Fibroblast of skin of scalp (primary cell): ENCODE results near the gene DENND5A. TPM values are rescaled to one million over a fixed set of nuclear protein-coding genes. Genes with fewer than 3 reads are reported as not detected.

ENCODE experiments used
- DNase-seq: peaks from one replicate; pipeline ENCODE4 v3.0.0-alpha.2; 2013
- polyA plus RNA-seq, 2 experiments: library from polyadenylated mRNA; unstranded; fragments of 120-200 nt; gene quantifications; one replicate each; pipeline ENCODE4 v1.2.1, GENCODE V29; 2013; ENCODE audit not compliant: insufficient read length in 2 of 2

DENND5A gene
- 133 TPM for polyA plus RNA-seq (2013, experiment 1 of 2; ENCODE audit: insufficient read length)
- 125 TPM for polyA plus RNA-seq (2013, experiment 2 of 2; ENCODE audit: insufficient read length)

DNA sequence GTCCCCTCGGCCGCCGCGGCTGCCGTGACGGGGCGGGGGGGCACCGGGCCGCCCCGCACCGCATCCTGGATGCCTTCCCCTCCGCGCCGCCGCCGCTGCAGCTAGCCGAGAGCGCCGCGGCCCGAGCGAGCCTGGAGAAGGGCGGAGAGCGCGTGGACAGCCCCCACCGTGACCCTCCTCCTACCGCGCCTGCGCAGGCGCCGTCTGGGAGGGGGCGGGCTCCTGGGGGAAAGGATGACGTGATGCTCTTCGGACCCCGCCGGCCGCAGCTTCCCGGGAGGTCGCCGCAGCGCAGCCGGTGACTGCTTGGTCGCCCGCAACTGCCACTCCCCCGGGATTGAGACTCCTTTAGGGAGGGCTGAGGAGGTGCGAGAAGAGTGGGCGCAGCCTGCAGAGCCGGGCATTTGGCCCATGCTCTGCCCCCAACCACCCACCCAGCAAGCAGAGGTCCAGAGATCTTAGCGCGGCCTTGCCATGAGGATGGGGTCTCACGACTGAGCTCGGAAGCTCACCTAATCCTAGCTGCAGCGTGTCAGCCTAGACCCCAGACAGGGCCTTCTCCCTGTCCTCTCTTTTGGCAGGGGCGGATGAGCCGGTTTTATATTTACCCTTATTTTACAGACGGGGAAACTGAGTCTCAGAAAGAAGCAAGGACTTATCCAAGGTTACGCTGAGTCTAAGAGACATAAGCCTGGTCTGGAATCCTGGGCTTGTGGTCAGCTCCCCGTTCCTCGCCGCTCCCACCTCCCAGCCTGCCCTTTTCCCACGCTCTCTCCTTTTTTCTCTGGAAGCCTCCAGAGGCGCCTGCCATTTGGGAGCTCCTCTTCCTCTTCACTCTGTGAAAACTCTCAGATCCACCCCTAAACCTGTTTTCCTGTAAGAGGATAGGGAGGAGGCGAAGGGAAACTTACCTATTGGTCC, at the start of gene DENND5A:
TSS of gene DENND5A (minus strand) at position 140 of the 921 bp plus-strand sequence. CDS start 281 bp downstream, outside the sequence.
- peak; percentile 92 for DNase-seq

DNA sequence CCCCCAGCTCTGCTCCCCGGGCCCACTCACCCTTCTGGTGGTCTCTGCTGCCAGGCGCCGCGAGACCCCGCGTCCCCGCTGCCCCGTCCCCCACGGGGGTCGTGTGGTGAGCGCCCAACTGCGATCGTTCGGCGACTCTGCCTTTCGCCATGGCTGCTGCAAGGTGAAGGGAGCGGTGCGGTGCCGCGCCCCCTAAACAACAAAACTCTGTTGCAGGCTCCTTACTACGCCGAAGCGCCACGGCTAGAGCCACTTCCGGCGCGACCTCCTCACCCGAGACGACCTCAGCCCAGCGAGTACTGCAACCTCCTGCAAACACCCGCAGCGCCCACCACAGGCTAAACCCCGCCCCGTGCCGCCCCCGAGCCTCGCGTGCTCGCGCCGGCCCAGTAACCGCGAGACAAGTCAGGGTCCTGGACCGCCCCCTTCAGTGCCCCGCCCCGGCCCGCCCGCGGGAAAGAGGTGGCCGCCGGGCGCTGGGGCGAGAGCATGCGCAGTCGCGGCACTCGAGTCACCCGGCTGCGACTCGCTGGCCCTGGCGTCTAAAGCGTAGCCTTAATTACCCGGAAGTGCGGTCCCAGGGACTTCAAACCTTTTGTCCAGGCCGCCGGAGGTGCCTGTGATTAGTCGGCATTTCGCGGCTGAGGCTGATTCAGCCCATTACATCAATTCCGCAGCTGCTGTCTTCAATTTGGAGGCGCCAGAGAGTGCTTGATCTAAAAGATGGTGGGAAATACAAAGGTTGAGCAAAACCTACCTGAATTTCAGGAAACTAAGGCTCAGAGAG, 49.3 kb upstream of the DENND5A start, which contains the start of gene TMEM41B:
TSS of gene TMEM41B (minus strand) at position 303 of the 787 bp plus-strand sequence. CDS start at position 151, 152 bp downstream.
- DNase-seq: peak; percentile 99

DNA sequence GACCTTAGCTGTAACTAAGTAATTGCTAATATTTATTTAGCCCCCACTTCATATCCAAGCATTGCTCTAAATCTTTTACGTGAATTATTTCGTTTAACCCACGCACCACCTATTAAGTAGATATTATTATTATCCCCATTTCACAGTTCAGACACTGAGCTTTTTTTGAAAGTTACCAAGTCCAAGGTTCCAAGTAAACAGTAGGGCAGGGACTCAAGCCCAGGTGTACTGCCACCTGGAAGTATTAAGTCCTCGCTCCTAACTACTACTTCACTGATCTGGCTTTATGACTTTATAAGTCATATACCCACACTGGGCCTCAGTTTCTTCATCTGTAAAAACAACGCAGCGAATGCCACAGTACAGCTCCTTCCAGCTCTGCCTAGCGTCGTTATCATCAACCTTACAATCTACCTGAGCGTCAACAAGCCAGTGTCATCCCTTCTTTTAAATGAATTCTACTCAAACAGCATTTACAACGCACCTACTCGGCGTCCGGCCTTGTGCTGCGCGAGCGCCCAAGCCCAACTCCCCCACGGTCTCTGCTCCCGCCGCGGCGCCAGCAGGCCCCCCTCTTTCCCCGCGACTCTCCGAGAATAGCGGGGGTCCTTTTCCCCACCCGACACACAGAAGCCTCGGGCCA, 48.6 kb upstream of the DENND5A start:
- peak; percentile 9 for DNase-seq

- DNase-seq: no peak
Observed at GRCh38 chr11:9310485-9311090, 45.4 kb upstream of the DENND5A start.

- no peak for DNase-seq
Observed at GRCh38 chr11:9304178-9304577, 39.0 kb upstream of the DENND5A start.

- DNase-seq: no peak
Observed at GRCh38 chr11:9302448-9302847, 37.3 kb upstream of the DENND5A start.

DNA sequence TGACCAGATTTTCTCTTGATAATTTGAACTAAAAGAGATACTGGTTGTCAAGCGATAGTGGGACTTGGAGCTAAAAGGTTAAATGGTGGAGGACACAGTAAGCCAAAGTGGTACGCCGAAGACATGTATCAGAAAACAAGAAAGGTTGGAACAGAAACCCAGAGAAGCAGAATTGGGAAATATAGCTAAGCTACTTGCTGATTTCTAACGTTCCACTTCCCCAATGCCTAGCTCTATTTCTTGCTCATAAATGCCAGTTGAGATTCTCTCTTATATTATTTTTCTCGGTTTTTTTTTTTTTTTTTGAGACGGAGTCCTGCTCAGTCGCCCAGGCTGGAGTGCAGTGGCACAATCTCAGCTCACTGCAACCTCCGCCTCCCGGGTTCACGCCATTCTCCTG, 36.6 kb upstream of the DENND5A start:
- no peak for DNase-seq

GRCh38 chr11:9293646-9294045, 28.5 kb upstream of the DENND5A start:
- DNase-seq: no peak

DNA sequence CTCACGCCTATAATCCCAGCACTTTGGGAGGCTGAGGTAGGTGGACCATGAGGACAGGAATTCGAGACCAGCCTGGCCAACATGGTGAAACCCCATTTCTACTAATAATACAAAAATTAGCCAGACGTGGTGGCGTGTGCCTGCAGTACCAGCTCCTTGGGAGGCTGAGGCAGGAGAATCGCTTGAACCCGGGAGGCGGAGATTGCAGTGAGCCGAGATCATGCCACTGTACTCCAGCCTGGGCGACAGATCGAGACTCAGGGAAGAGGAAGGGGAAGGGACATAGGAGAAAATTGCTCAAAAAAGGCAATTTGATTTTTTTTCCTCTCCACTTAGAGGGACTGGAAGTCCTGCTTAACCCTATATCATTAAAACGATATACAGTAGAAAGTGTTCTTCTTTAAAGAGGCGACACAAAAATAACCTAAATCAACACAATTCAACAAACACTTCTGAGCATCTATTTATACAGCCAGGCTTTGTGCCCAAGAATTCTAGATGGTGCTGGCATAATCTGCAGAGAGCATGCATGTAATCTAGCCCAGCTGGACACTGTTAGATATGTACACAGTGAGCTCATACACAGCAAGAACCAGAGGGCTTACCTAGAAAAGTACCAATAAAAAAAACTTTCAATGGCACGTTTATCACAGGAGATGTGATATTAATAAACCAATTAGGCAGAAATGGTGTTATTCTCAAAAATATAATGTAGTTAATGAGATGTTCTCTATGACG, 20.9 kb upstream of the DENND5A start:
- DNase-seq: no peak

- DNase-seq: peak; percentile 85
Observed at GRCh38 chr11:9280655-9281301, 15.6 kb upstream of the DENND5A start.

GRCh38 chr11:9277176-9277575, 12.0 kb upstream of the DENND5A start:
- DNase-seq: no peak

DNA sequence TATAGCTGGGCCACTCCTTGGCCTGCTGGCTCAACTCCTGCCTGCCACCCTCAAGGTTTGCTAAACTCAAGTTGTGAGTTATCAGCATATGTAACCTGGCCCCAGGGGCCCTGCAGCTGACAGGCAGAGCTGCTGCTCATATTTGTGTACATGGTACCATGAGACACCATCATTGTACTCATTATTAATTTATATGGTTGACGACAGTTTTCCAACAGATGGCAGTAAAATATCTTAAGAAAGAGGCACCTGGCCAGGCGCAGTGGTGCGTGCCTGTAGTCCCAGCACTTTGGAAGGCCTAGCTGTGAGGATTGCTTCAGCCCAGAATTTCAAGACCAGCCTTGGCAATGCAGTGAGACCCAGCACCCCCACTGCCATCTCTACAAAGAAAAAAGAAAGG, 11.4 kb upstream of the DENND5A start:
- DNase-seq: no peak

DNA sequence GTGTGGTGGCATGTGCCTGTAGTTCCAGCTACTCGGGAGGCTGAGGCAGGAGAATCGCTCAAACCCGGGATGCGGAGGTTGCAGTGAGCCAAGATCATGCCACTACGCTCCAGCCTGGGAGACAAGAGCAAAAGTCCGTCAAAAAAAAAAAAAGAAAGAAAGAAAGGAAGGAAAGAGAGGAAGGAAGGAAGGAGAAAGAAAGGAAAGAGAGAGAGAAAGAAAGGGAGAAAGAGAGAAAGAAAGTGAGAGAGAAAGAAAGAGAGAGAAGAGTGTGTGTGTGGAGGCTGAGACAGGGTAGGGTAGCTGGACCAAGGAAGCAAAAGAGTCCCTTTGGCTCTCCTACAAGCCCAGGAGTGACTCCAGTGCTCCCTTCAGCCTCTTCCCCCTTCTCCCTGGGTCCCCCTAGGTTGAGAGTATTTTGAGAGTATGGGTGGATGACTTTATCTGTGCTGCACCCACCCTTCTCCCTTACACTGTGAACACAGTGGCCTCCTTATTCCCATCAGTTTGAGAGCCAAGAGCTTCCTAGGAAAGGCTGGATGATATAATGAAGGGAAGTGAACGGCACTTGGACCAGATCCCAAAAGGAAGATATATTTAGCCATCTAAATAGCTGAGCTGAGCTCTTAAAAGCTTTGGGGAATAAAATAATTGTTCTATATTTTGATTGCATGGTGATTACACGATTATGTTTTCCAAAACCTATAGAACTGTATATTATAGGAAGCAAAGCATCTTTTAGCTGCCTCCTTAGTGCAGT, 9.5 kb upstream of the DENND5A start:
- peak; percentile 28 for DNase-seq

- peak; percentile 77 for DNase-seq
Observed at GRCh38 chr11:9273376-9274336, 8.5 kb upstream of the DENND5A start.

DNA sequence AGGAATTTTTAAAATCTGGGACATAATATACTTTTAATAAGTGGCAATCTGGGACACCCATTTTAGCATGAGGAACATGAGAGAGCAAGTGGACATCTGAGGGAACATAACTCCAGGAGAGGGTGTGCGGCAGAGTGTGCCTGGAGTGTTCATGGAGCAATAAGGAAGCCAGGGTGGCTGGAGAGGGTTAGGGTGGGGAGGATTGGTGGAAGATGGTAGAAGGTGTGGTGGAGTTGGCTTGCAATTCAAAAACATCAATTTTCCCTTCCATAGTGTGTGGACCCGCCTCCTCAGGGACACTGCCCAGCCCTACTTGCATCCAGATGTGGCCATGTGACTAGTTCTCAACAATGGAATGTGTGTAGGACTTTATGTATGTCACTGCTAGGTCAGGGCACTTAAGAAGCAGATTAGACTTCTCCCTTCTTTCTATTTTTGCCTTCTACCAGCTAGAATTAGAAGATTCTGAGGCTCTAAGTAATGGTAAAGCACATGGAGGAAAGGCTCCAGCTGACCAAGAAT, 4.4 kb upstream of the DENND5A start:
- peak; percentile 46 for DNase-seq

DNA sequence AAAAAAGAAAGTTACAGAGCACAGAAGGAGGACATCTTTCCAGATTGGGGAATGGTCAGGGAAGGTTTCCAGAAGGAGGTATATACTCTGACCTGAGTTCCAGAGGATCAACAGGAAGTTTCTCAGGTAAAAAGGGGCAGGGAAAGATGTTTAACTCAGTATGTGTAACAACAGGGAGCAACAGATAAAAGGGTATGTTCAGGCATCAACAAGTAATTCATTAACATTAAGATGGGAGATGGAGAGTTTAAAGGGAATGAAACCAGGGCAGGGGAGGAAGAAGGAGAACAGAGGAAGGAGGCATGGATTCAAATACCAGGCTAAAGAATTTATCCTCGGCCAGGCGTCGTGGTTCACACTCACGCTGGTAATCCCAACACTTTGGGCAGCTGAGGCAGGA, 2.5 kb upstream of the DENND5A start:
- no peak for DNase-seq

DNA sequence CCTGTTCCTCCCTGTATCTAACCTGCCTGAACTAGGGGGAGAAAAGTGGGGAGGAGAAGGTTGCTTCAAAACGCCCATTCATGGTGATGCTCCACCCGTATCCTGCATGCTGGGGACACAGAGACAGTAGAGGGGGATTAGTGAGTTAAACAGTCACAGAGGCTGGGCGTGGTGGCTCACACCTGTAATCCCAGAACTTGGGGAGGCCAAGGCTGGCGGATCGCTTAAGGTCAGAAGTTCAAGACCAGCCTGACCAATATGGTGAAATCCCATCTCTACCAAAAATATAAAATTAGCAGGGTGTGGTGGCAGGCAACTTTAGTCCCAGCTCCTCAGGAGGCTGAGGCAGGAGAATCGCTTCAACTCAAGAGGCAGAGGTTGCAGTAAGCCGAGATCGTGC, 1.8 kb upstream of the DENND5A start:
- DNase-seq: no peak

DNA sequence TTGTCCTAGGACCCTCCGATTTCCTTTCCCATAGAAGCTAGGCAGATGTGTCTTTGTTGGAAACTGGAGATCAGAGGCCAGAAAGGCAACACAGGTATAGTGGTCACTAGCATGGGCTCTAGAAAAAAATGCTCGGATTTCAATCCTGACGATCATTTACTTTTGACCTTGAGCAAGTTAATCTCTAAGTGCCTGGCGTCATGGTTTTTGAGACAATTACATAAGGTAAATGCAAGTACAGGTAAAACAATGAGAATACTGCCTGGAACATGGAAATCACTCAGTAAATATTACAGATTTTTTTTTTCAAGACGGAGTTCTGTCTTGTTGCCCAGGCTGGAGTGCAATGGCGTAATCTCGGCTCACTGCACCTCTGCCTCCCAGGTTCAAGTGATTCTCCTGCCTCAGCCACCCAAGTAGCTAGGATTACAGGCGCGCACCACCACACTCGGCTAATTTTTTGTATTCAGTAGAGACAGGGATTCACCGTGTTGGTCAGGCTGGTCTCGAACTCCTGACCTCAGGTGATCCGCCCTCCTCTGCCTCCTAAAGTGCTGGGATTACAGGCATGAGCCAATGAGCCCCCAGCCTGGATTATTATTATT, 1.1 kb upstream of the DENND5A start:
- DNase-seq: no peak
